Loucy (cell line): ENCODE results near the gene ANKLE2.

Experiments
- CTCF ChIP-seq: fragments of 200-600 bp; sonication (generic); conservative IDR thresholded peaks from 2 replicates; pipeline ENCODE4 v1.5.1; 2014; ENCODE audit warnings: mild to moderate bottlenecking, antibody characterized with exemption, low read length
- EZH2phosphoT487 ChIP-seq: fragments of 200-600 bp; IDR thresholded peaks from 2 replicates; pipeline ENCODE4 v1.6.1; 2018; ENCODE audit warnings: antibody characterized with exemption, mild to moderate bottlenecking, moderate library complexity, borderline replicate concordance

GRCh38 chr12:132677492-132677891 is 84.1 kb downstream of the ANKLE2 start:
- TF ChIP-seq CTCF, result no peak
- no peak for TF ChIP-seq EZH2phosphoT487
